GM18951 (cell line): Measurements from ENCODE around the gene SPI1.
"Not testable (repeated sequence)": the region's sequence is repeated elsewhere in the genome, so short reads cannot be mapped to it uniquely, and the experiment has no call there.

Experiments
- POLR2A ChIP-seq: IDR thresholded peaks from 4 replicates; pipeline ENCODE4 v1.6.1; 2011; ENCODE audit warnings: mild to moderate bottlenecking; ENCODE audit not compliant: insufficient read length, insufficient read depth; ENCODE audit errors: extremely low read depth
- in situ Hi-C: fragments of 300-500 bp; cut with MboI; formaldehyde crosslinking; loops from one replicate; pipeline ENCODE4 v1.12.0; 2022; ENCODE audit warnings: low sequenced_read_pairs, mixed read lengths, inconsistent platforms; ENCODE audit not compliant: unreplicated experiment

SPI1 gene

DNA sequence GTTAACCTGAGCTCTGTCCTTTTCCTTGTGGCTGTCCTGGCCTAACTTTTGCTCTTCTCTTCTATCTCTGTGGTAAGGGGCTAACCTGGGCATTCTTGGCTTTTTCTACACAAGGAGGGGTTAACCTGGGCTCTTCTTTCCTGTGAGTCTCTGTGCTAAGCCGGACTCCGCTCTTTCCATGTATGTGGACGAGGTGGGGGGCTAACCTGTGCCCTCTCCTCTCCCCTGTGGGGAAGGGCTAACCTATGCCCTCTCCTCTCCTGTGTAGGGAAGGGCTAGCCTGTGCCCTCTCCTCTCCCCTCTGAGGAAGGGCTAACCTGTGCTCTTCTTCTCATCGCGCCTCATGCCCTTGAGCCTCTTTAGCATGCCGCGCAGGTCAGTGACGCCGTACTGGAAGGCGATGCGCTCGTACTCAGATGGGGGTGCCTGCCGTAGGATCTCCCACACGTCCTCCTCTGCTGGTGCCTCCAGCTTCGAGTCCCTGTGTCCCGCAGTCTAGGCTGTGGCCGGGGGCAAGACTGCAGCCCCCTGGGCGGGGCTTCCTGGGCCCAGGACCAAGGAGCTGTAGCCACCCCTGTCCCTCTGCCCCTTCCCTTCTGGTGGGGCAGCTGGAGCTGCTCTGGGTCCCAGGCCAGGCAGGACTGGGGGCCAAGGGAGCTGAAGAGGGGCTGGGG is 32.3 kb downstream of the SPI1 start:
- in situ Hi-C loops, result no loop called here
- no peak for TF ChIP-seq POLR2A

DNA sequence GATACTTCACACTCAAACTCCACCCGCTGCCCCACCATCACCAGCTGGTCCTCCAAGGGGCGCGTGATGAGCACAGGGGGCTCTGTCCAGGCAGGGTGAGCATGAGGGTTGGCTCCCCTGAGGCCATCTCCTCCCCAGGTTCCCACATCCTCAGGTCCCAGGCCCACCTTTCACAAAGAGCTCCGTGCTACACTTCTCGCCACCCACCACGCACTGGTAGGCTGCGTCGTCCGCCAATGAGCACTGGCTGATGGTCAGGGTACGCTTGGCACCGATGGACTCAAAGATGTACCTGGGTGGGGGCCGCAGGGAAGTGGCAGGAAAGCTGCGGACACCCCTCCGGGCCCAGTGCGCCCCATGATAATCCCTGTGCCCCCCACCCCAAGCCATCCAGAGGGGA is 35.5 kb downstream of the SPI1 start:
- no peak for TF ChIP-seq POLR2A
- in situ Hi-C loops, result no loop called here

DNA sequence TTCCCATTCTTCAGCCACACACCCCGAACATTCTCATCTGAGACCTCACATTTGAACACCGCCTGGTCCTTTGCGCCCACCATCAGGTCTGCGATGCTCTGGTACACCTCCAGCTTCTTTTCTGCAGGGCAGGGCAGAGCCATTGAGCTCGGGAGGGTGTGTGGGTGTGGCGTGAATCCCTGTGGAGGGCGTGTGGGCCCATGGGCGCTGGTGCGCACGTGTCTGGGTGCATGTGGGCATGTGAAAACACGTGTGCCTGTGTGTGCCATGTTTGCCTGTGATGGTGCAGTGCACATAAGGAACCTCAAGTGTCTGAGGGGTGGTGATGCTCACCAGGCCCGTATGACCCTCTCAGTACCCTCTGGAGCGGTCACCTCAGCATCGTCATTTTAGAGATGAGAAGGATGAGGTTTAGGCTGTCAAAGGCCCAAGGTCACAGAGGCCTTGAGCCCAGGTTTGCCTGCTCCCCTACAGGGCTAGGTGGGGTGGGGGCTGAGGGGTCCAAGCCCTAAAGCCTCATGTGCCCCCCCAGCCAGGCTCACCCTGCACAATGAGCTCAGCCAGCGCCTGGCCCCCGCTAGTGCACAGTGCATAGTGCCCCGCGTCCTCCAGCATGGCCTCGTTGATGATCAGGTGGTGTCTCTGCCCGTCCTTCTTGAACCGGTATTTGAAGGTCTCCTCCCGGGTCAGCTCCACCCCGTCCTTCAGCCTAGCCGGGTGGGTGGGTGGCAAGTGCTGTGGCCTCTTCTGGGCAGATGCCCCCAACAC is 36.1 kb downstream of the SPI1 start:
- in situ Hi-C loops, result no loop called here
- no peak for TF ChIP-seq POLR2A

DNA sequence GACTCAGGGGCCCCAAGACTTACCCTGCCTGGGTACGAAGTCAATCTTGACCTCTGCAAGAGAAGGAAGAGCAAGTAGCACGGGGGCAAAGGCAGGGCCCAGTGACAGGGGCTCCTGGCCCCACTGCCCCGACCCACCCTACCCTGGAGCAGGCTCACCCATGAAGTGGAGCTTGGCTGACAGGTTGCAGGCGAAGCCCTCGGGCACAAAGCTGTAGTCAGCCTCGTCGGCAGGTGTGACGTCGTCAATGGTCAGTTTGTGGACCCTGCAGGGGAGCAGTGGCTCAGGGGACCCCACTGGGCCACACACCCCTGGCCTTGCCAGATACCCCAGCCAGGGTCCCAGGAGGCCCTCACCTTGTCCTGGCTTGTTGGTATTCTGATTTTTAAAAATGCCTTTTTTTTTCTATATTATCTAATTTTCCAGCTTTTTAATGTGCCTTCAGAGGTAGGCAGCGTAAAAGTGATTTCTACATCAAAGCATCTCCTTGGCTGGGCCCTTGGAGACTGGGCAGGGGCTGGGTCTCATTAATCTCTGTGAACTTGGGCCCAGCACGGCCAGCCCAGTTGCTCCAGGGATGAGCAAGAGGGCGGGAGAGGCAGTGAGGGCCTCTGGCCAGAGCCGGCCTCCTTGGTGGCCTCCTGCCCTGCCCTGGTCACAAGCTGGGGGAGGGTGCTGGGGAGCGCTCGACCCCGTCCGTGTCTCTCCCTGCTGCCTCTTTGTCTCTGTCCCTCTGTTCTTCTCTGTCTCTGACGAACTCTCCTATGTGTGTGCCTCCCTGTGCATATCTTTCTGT is 37.2 kb downstream of the SPI1 start:
- no peak for TF ChIP-seq POLR2A
- in situ Hi-C loops, result no loop called here

GRCh38 chr11:47340010-47340409 is 38.3 kb downstream of the SPI1 start:
- no peak for TF ChIP-seq POLR2A
- in situ Hi-C loops, result no loop called here

DNA sequence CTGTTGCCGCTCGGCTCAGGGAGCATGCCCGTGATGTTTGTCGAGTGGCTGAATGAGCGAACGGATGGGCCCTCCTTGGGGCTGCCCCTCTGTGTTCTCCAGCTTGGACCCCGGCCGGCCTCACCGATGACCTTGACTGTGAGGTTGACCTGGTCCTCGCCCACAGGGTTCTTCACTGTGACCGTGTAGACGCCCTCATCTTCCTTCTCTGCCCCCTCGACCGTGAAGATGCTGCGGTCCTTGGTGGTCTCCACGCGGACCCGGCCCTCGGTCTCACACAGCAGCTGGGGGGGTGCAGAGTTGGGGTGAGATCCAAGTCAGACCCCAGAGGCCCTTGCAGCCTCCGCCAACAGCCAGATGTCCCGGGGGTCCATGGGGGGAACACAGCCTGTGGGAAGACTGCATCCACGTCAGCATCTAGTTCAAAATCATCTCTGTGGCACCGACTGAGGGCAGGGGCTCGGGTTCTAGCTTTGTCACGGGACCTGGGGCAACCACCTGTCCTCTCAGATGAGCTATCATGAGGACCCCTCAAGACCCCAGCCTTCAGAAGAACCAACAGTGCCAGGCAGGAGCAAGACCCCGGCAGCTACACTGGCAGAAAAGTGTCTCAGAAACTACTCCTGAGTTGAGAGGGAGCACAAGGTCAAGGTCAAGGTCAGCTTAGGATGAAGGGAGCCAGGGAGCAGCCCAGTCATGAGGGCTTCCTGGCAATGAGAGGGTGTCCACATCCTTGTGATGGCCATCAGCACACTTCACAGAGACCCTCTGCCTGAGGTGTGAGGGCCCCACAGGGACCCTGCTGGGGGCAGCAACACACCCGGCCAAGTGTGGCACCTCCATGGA is 39.7 kb downstream of the SPI1 start:
- TF ChIP-seq POLR2A, result no peak
- in situ Hi-C loops, result no loop called here

GRCh38 chr11:47337229-47337924 is 41.0 kb downstream of the SPI1 start:
- in situ Hi-C loops, result no loop called here
- no peak for TF ChIP-seq POLR2A

- in situ Hi-C loops, result no loop called here
- no peak for TF ChIP-seq POLR2A
Measured at GRCh38 chr11:47336595-47336994, 41.8 kb downstream of the SPI1 start.

- in situ Hi-C loops, result no loop called here
- TF ChIP-seq POLR2A, result no peak
Measured at GRCh38 chr11:47335733-47336132, 42.6 kb downstream of the SPI1 start.

- in situ Hi-C loops, result not testable (repeated sequence)
Measured at GRCh38 chr11:47334699-47335411, 43.5 kb downstream of the SPI1 start.

- in situ Hi-C loops, result no loop called here
Measured at GRCh38 chr11:47333886-47334443, 44.4 kb downstream of the SPI1 start.

GRCh38 chr11:47333526-47333845 is 44.9 kb downstream of the SPI1 start:
- TF ChIP-seq POLR2A, result no peak
- in situ Hi-C loops, result no loop called here

More at GRCh38 chr11:47333886-47334443, 44.4 kb downstream of the SPI1 start:
- no peak for TF ChIP-seq POLR2A
